Neural progenitor cell (in vitro differentiated cells): ENCODE measurements around the gene HTD2. TPM values are rescaled to one million over a fixed set of nuclear protein-coding genes. Genes with fewer than 3 reads are reported as not detected.
A peak's percentile ranks its signal among the peaks of the same experiment; 100 is the strongest.

Source experiments
- DNase-seq: peaks from one replicate; pipeline ENCODE4 v3.0.0-alpha.2; 2016; ENCODE audit warnings: low spot score
- H2AFZ ChIP-seq: fragments of 200-600 bp; sonication (generic); replicated peaks from 2 replicates; pipeline ENCODE4 v1.6.1; 2016; ENCODE audit warnings: antibody characterized with exemption
- H3F3A ChIP-seq: fragments of 200-600 bp; sonication (generic); 2 replicates; pipeline ENCODE4 v1.6.1; 2016; ENCODE audit warnings: antibody characterized with exemption, low read depth
- H3K27ac ChIP-seq: fragments of 200-600 bp; sonication (generic); 2 replicates; pipeline ENCODE4 v1.5.1; 2016; ENCODE audit warnings: mild to moderate bottlenecking
- H3K27me3 ChIP-seq: fragments of 200-600 bp; sonication (generic); 2 replicates; pipeline ENCODE4 v1.6.1; 2016; ENCODE audit warnings: mild to moderate bottlenecking, moderate library complexity
- H3K36me3 ChIP-seq: fragments of 200-600 bp; sonication (generic); 2 replicates; pipeline ENCODE4 v1.5.1; 2016
- H3K4me1 ChIP-seq: fragments of 200-600 bp; sonication (generic); 2 replicates; pipeline ENCODE4 v1.6.1; 2016; ENCODE audit warnings: mixed run types
- H3K4me2 ChIP-seq: fragments of 200-600 bp; sonication (generic); 2 replicates; pipeline ENCODE4 v1.6.1; 2016
- H3K4me3 ChIP-seq: fragments of 200-600 bp; sonication (generic); 2 replicates; pipeline ENCODE4 v1.5.1; 2016
- H3K79me2 ChIP-seq: fragments of 200-600 bp; sonication (generic); 2 replicates; pipeline ENCODE4 v1.6.1; 2016; ENCODE audit warnings: low read depth
- H3K9ac ChIP-seq: fragments of 200-600 bp; sonication (generic); 2 replicates; pipeline ENCODE4 v1.6.1; 2016
- H3K9me3 ChIP-seq: fragments of 200-600 bp; sonication (generic); 2 replicates; pipeline ENCODE4 v1.5.1; 2016; ENCODE audit warnings: low read depth
- H4K20me1 ChIP-seq: fragments of 200-600 bp; sonication (generic); 2 replicates; pipeline ENCODE4 v1.6.1; 2016; ENCODE audit warnings: low read depth
- H3K27ac Mint-ChIP-seq: 3 replicates; pipeline ENCODE4 v1.8.0; 2021; ENCODE audit warnings: mixed read lengths
- H3K27me3 Mint-ChIP-seq: 2 replicates; pipeline ENCODE4 v1.8.0; 2022; ENCODE audit warnings: low read depth, mild to moderate bottlenecking, inconsistent platforms, moderate library complexity, mixed read lengths; ENCODE audit not compliant: insufficient read depth
- H3K36me3 Mint-ChIP-seq: 3 replicates; pipeline ENCODE4 v1.8.0; 2021; ENCODE audit warnings: mixed read lengths
- H3K4me1 Mint-ChIP-seq: 3 replicates; pipeline ENCODE4 v1.8.0; 2021; ENCODE audit warnings: mixed read lengths
- H3K4me3 Mint-ChIP-seq: 3 replicates; pipeline ENCODE4 v1.8.0; 2021; ENCODE audit warnings: mild to moderate bottlenecking, moderate library complexity, mixed read lengths
- H3K9me3 Mint-ChIP-seq: 3 replicates; pipeline ENCODE4 v1.8.0; 2020; ENCODE audit warnings: mixed read lengths
- EZH2 ChIP-seq: fragments of 200-600 bp; sonication (generic); IDR thresholded peaks from 2 replicates; pipeline ENCODE4 v1.6.1; 2017; ENCODE audit warnings: antibody characterized with exemption, mild to moderate bottlenecking, moderate library complexity
- EZH2phosphoT487 ChIP-seq: fragments of 200-600 bp; sonication (generic); IDR thresholded peaks from 2 replicates; pipeline ENCODE4 v1.6.1; 2017; ENCODE audit warnings: antibody characterized with exemption
- total RNA-seq: library from RNA; depleted of rRNA; stranded (reverse); fragments of >200 nt; gene quantifications from 2 replicates; pipeline ENCODE4 v1.2.3, GENCODE V29; 2015; ENCODE audit warnings: low replicate concordance
- TF ChIP-seq, protein P1 (sequence below): fragments of 200-600 bp; sonication (generic); IDR thresholded peaks from 2 replicates; pipeline ENCODE4 v1.5.1; 2017; ENCODE audit warnings: antibody characterized with exemption, mild to moderate bottlenecking

The HTD2 gene
- total RNA-seq, 1 donor from 2014 or later = 29.5 TPM

DNA sequence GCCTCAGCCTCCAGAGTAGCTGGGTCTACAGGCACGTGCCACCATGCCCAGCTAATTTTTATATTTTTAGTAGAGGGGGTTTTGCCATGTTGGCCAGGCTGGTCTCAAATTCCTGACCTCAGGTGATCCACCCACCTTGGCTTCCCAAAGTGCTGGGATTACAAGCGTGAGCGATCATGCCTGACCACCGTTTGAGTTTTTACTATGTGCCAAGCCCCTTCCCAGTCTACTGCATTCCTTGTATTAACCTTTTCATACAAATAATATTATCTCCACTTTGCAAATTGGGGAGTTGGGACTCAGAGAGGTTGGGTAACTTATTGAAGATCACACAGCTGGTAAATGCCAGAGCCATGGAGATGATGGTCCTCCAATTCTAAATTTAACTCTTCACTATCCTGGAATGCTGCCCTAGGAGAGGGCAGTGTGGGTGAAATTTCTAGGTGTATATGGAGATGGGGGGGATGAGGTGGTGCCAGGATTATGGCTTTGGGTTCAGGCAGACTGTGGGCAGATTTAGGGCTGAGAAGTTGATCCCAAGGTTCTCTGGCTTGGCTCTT lies 25.4 kb downstream of the HTD2 start:
- Histone ChIP-seq H3K9ac (no peak overlapping the region), H2AFZ (no peak overlapping the region), H3K4me3 (no peak overlapping the region), H3K4me1 (peaks cover 14% of the 10 kb centered on the region), H3K9me3 (no peaks in the 10 kb centered on the region), H3K27ac (no peak overlapping the region), H3F3A (peaks cover 9% of the 10 kb centered on the region), H3K27me3 (peaks cover 16% of the 10 kb centered on the region), H3K4me2 (no peak overlapping the region), H3K36me3 (no peaks in the 10 kb centered on the region), H3K79me2 (no peaks in the 10 kb centered on the region), H4K20me1 (no peaks in the 10 kb centered on the region)
- no peak overlapping the region for H3K27ac Mint-ChIP-seq
- no peak for TF ChIP-seq EZH2
- no peak for TF ChIP-seq EZH2phosphoT487
- TF ChIP-seq, protein P1, sequence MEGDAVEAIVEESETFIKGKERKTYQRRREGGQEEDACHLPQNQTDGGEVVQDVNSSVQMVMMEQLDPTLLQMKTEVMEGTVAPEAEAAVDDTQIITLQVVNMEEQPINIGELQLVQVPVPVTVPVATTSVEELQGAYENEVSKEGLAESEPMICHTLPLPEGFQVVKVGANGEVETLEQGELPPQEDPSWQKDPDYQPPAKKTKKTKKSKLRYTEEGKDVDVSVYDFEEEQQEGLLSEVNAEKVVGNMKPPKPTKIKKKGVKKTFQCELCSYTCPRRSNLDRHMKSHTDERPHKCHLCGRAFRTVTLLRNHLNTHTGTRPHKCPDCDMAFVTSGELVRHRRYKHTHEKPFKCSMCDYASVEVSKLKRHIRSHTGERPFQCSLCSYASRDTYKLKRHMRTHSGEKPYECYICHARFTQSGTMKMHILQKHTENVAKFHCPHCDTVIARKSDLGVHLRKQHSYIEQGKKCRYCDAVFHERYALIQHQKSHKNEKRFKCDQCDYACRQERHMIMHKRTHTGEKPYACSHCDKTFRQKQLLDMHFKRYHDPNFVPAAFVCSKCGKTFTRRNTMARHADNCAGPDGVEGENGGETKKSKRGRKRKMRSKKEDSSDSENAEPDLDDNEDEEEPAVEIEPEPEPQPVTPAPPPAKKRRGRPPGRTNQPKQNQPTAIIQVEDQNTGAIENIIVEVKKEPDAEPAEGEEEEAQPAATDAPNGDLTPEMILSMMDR = no peak
- H3K36me3 Mint-ChIP-seq = no peaks in the 10 kb centered on the region
- DNase-seq = no peak
- no peaks in the 10 kb centered on the region for H3K9me3 Mint-ChIP-seq
- peak overlapping the region; percentile 86 for H3K4me3 Mint-ChIP-seq
- H3K27me3 Mint-ChIP-seq = peaks cover 9% of the 10 kb centered on the region
- H3K4me1 Mint-ChIP-seq = peaks cover 19% of the 10 kb centered on the region

DNA sequence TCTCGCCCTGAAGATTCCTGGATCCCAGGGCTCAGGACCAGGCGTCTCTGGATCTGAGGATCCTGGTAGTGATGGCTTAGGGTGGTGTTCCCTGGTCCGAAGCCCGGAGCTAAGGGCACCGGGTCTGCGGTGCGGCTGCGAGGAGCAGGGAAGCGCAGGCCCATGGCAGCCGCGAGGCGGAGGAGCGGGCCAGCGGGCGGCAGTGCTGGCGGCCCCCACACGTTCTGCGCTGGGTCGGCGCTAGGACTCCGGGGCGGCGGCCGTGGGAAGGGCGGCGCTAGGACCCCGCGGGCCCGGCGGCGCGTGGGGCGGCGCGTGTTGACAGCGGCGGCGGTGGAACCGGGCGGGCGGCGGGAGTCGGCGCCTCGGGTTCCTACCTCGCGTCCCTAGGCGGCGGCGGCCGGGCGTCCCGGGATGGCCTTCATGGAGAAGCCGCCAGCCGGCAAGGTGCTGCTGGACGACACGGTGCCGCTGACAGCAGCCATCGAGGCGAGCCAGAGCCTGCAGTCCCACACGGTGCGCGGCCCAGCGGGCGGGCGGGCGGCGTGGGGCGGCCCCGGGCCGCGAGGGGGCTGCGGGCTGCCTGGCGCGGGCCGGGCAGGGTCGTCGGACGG lies 26.4 kb downstream of the HTD2 start, which contains the start of gene PXK:
Gene PXK, plus strand, starts transcription at position 318 of the 614 bp plus-strand sequence. Its CDS starts 97 bp downstream, at position 415.
- Mint-ChIP-seq H3K9me3 (no peaks in the 10 kb centered on the region), H3K36me3 (no peaks in the 10 kb centered on the region), H3K27me3 (peaks cover 9% of the 10 kb centered on the region), H3K27ac (peak within 1 kb of the TSS; percentile 79), H3K4me3 (peak within 1 kb of the TSS; percentile 100), H3K4me1 (peaks cover 19% of the 10 kb centered on the region)
- Histone ChIP-seq H3K27ac (no peak within 1 kb of the TSS), H3K4me1 (peaks cover 14% of the 10 kb centered on the region), H3K36me3 (no peaks in the 10 kb centered on the region), H3F3A (peaks cover 9% of the 10 kb centered on the region), H3K9me3 (no peaks in the 10 kb centered on the region), H3K9ac (no peak within 1 kb of the TSS), H3K79me2 (no peaks in the 10 kb centered on the region), H3K4me3 (peak within 1 kb of the TSS; percentile 90), H2AFZ (peak within 1 kb of the TSS; percentile 95), H4K20me1 (no peaks in the 10 kb centered on the region), H3K27me3 (peaks cover 16% of the 10 kb centered on the region), H3K4me2 (peak within 1 kb of the TSS; percentile 96)
- DNase-seq = peak; percentile 87
- TF ChIP-seq EZH2phosphoT487 (no peak), EZH2 (no peak)
- TF ChIP-seq, protein P1 = no peak

DNA sequence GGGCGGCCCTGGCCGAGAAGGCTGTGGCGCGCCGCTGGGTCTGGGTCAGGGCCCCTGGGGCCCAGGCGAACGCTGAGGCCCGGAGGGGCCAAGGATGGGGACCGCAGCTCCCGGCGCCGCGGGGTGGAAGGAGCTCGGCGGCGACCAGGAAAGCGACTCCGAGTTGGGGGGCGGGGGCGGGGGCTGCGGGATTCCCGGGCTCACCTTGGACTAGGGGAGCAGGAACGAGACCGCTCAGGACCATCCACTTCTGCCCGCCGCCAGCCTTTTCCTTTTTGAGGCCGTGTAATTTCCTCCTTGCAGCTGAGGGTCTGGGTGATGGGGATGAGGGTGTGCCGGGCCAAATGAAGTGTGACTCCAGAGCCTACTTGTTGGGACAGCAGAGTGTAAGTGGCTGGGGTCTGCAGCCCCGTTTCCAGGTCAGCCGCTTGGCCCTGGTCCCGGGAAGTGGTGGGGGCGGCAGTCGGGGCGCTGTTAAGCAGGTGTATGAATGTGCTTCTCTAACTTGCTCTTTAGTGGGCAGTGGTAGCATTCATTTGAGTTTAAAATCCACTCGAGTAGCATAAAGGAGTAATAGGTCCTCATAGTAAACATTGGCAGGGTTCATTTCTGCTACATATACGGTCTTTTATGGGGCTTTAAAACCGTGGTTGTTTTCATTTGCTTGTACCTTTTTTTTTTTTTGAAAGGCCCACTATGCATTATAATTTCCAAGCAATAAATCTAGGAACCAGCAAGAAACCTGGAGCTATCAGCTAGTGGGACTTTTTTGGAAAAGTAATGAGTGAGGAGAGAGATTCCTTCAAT lies 27.1 kb downstream of the HTD2 start:
- no peak for TF ChIP-seq EZH2
- TF ChIP-seq EZH2phosphoT487 = peak; percentile 34
- TF ChIP-seq, protein P1 = no peak
- DNase-seq = peak; percentile 55
- Histone ChIP-seq H3K4me1 (peaks cover 14% of the 10 kb centered on the region), H3K4me2 (peak overlapping the region; percentile 96), H3K79me2 (no peaks in the 10 kb centered on the region), H3K27me3 (peaks cover 16% of the 10 kb centered on the region), H3K9me3 (no peaks in the 10 kb centered on the region), H3K4me3 (peak overlapping the region; percentile 90), H3K27ac (no peak overlapping the region), H3K9ac (no peak overlapping the region), H4K20me1 (no peaks in the 10 kb centered on the region), H3K36me3 (no peaks in the 10 kb centered on the region), H3F3A (peaks cover 9% of the 10 kb centered on the region), H2AFZ (peak overlapping the region; percentile 95)
- H3K4me3 Mint-ChIP-seq = peak overlapping the region; percentile 100
- H3K27ac Mint-ChIP-seq = peak overlapping the region; percentile 79
- H3K27me3 Mint-ChIP-seq = peaks cover 9% of the 10 kb centered on the region
- no peaks in the 10 kb centered on the region for H3K36me3 Mint-ChIP-seq
- no peaks in the 10 kb centered on the region for H3K9me3 Mint-ChIP-seq
- H3K4me1 Mint-ChIP-seq = peaks cover 19% of the 10 kb centered on the region
